Prostate gland (tissue), 2 donors: ENCODE results near the gene ANKRD16.

Experiments
- POLR2A ChIP-seq: fragments of 450-650 bp; IDR thresholded peaks from one replicate; pipeline ENCODE4 v1.6.1; 2016; ENCODE audit warnings: antibody characterized with exemption, mild to moderate bottlenecking
- POLR2AphosphoS5 ChIP-seq: sonication (generic); formaldehyde crosslinking; IDR thresholded peaks from one replicate; pipeline ENCODE4 v1.6.1; 2017; ENCODE audit warnings: antibody characterized with exemption
- TF ChIP-seq, protein P1 (sequence below), 4 experiments: fragments of 200-600 bp in 2 of 4; fragments of 450-650 bp in 2 of 4; sonication (generic) in 2 of 4; IDR thresholded peaks; 1 replicate in 3 of 4; 2 replicates in 1 of 4; pipeline ENCODE4 v1.5.1; 2016 to 2019; ENCODE audit warnings: antibody characterized with exemption in 4 of 4, mild to moderate bottlenecking in 2 of 4, moderate library complexity in 2 of 4

DNA sequence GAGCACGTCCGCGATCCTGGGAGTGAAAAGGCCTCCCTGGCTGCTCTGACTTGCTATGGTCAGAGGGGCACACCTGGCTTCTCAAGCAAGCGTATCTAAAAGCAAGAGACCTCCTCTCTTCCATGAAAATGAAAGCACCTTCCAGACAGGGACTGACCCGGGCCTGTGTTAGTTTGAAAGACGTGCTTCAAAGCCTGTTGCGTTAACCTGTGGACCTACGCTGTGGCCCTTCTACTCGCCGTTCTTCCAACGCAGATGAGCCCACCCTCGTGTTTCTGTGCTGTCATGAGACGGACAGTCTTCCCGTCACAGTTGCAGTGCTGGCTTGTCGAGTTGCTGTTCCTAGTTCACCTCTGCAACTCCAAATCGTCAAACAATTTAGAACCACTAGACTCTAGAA, 61.0 kb downstream of the ANKRD16 start:
- TF ChIP-seq, protein P1, sequence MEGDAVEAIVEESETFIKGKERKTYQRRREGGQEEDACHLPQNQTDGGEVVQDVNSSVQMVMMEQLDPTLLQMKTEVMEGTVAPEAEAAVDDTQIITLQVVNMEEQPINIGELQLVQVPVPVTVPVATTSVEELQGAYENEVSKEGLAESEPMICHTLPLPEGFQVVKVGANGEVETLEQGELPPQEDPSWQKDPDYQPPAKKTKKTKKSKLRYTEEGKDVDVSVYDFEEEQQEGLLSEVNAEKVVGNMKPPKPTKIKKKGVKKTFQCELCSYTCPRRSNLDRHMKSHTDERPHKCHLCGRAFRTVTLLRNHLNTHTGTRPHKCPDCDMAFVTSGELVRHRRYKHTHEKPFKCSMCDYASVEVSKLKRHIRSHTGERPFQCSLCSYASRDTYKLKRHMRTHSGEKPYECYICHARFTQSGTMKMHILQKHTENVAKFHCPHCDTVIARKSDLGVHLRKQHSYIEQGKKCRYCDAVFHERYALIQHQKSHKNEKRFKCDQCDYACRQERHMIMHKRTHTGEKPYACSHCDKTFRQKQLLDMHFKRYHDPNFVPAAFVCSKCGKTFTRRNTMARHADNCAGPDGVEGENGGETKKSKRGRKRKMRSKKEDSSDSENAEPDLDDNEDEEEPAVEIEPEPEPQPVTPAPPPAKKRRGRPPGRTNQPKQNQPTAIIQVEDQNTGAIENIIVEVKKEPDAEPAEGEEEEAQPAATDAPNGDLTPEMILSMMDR (IDR thresholded peaks at IDR 0.05): no peak
- no peak for TF ChIP-seq POLR2A
- TF ChIP-seq POLR2AphosphoS5: no peak
